Non-pigmented ciliary epithelial cell (primary cell): Measurements from ENCODE around the gene LTBP1.
"Not testable (repeated sequence)": the region's sequence is repeated elsewhere in the genome, so short reads cannot be mapped to it uniquely, and the experiment has no call there.

Experiments
- DNase-seq: peaks from one replicate; pipeline ENCODE4 v3.0.0-alpha.2; 2010; ENCODE audit warnings: low read depth

Gene LTBP1

GRCh38 chr2:33042819-33043218 is 96.1 kb downstream of the LTBP1 start:
- no peak for DNase-seq

- no peak for DNase-seq
Observed at GRCh38 chr2:33047939-33048338, 101.2 kb downstream of the LTBP1 start.

GRCh38 chr2:33051586-33052360 is 105.0 kb downstream of the LTBP1 start:
- no peak for DNase-seq

GRCh38 chr2:33052361-33052735 is 105.6 kb downstream of the LTBP1 start:
- DNase-seq = no peak

- DNase-seq = not testable (repeated sequence)
Observed at GRCh38 chr2:33052795-33053194, 106.0 kb downstream of the LTBP1 start.

- no peak for DNase-seq
Observed at GRCh38 chr2:33056170-33056569, 109.4 kb downstream of the LTBP1 start.

GRCh38 chr2:33057307-33058028 is 110.7 kb downstream of the LTBP1 start:
- DNase-seq = not testable (repeated sequence)

GRCh38 chr2:33058716-33059470 is 112.1 kb downstream of the LTBP1 start:
- no peak for DNase-seq

- no peak for DNase-seq
Observed at GRCh38 chr2:33059471-33060156, 112.9 kb downstream of the LTBP1 start.

- no peak for DNase-seq
Observed at GRCh38 chr2:33060405-33060804, 113.7 kb downstream of the LTBP1 start.

- DNase-seq = peak; percentile 74
Observed at GRCh38 chr2:33062665-33063250, 116.0 kb downstream of the LTBP1 start.

GRCh38 chr2:33064349-33064801 is 117.6 kb downstream of the LTBP1 start:
- DNase-seq = no peak

GRCh38 chr2:33067598-33067997 is 120.8 kb downstream of the LTBP1 start:
- no peak for DNase-seq

- peak; percentile 78 for DNase-seq
Observed at GRCh38 chr2:33068261-33068660, 121.5 kb downstream of the LTBP1 start.

GRCh38 chr2:33069894-33070651 is 123.3 kb downstream of the LTBP1 start:
- DNase-seq = peak; percentile 99

- DNase-seq = no peak
Observed at GRCh38 chr2:33071591-33071990, 124.8 kb downstream of the LTBP1 start.

- no peak for DNase-seq
Observed at GRCh38 chr2:33072614-33073013, 125.9 kb downstream of the LTBP1 start.

- no peak for DNase-seq
Observed at GRCh38 chr2:33073018-33073417, 126.3 kb downstream of the LTBP1 start.

GRCh38 chr2:33074197-33074596 is 127.4 kb downstream of the LTBP1 start:
- DNase-seq = no peak

GRCh38 chr2:33077311-33077710 is 130.6 kb downstream of the LTBP1 start:
- no peak for DNase-seq

- DNase-seq = no peak
Observed at GRCh38 chr2:33077844-33078243, 131.1 kb downstream of the LTBP1 start.
